Activated T-cell treated with anti-CD3 and anti-CD28 coated beads, Interleukin-2, amount 50 U/mL, for 1 hour (primary cell): Measurements from ENCODE around the gene HMGB1.
A peak's percentile ranks its signal among the peaks of the same experiment; 100 is the strongest.

Experiments
- DNase-seq: peaks from one replicate; pipeline ENCODE4 v3.0.0-alpha.2; 2020

The HMGB1 gene

GRCh38 chr13:30429721-30430694, 35.7 kb downstream of the HMGB1 start:
- DNase-seq, result no peak

GRCh38 chr13:30429235-30429634, 36.5 kb downstream of the HMGB1 start:
- DNase-seq, result no peak

GRCh38 chr13:30423891-30424290, 41.8 kb downstream of the HMGB1 start:
- DNase-seq, result no peak

GRCh38 chr13:30422054-30422839, 43.5 kb downstream of the HMGB1 start, which contains the start of gene UBE2L5:
TSS of gene UBE2L5 (plus strand) at chr13:30422493. CDS start at chr13:30427991, 5,498 bp downstream.
- DNase-seq, result peak; percentile 69

- DNase-seq, result peak; percentile 49
These were observed 44.4 kb downstream of the HMGB1 start for GRCh38 chr13:30421093-30422053.

GRCh38 chr13:30418717-30419459, 46.8 kb downstream of the HMGB1 start:
- no peak for DNase-seq

- no peak for DNase-seq
These were observed 47.5 kb downstream of the HMGB1 start for GRCh38 chr13:30418075-30418716.

GRCh38 chr13:30416471-30416870, 49.3 kb downstream of the HMGB1 start:
- DNase-seq, result no peak

GRCh38 chr13:30415430-30416030, 50.2 kb downstream of the HMGB1 start:
- DNase-seq, result no peak

GRCh38 chr13:30413842-30414241, 51.9 kb downstream of the HMGB1 start:
- DNase-seq, result no peak

GRCh38 chr13:30412346-30412745, 53.4 kb downstream of the HMGB1 start:
- DNase-seq, result no peak

GRCh38 chr13:30410705-30411125, 55.0 kb downstream of the HMGB1 start:
- DNase-seq, result no peak

GRCh38 chr13:30409886-30410704, 55.6 kb downstream of the HMGB1 start:
- no peak for DNase-seq

- DNase-seq, result peak; percentile 93
These were observed 57.2 kb downstream of the HMGB1 start for GRCh38 chr13:30408319-30409101.

- no peak for DNase-seq
These were observed 58.8 kb downstream of the HMGB1 start for GRCh38 chr13:30406779-30407416.
